Activated T-cell treated with anti-CD3 and anti-CD28 coated beads, Interleukin-2, amount 50 U/mL, for 24 hours (primary cell): ENCODE measurements around the gene CCDC102B.
"Not testable (repeated sequence)": the region's sequence is repeated elsewhere in the genome, so short reads cannot be mapped to it uniquely, and the experiment has no call there.

Experiments
- DNase-seq: peaks from one replicate; pipeline ENCODE4 v3.0.0-alpha.2; 2020
- H3K27ac Mint-ChIP-seq: 2 replicates; pipeline ENCODE4 v1.8.0; 2020; ENCODE audit warnings: mild to moderate bottlenecking, mixed read lengths
- H3K27me3 Mint-ChIP-seq: 2 replicates; pipeline ENCODE4 v1.8.0; 2020; ENCODE audit warnings: mixed read lengths
- H3K36me3 Mint-ChIP-seq: 2 replicates; pipeline ENCODE4 v1.8.0; 2020; ENCODE audit warnings: low read depth, mixed read lengths
- H3K4me1 Mint-ChIP-seq: 2 replicates; pipeline ENCODE4 v1.8.0; 2020; ENCODE audit warnings: low read depth, mixed read lengths
- H3K4me3 Mint-ChIP-seq: 2 replicates; pipeline ENCODE4 v1.8.0; 2020; ENCODE audit warnings: mild to moderate bottlenecking, moderate library complexity, mixed read lengths
- H3K9me3 Mint-ChIP-seq: 2 replicates; pipeline ENCODE4 v1.8.0; 2020; ENCODE audit warnings: mixed read lengths

Gene CCDC102B

DNA sequence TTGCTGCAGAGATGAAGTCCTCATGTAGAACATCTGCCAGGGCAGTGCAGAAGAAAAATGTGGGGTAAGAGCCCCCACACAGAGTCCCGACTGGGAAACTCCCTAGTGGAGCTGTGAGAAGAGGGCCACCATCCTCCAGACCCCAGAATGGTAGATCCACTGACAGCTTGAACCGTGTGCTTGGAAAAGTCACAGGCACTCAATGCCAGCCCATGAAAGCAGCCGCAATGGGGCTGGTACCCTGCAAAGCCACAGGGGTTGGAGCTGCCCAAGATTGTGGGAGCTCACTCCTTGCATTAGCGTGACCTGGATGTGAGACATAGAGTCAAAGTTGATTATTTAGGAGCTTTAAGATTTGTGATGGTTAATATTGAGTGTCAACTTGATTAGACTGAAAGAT lies 197.8 kb downstream of the CCDC102B start:
- Mint-ChIP-seq H3K4me3 (no peak overlapping the region), H3K9me3 (no peaks in the 10 kb centered on the region), H3K4me1 (peaks cover 9% of the 10 kb centered on the region), H3K36me3 (no peaks in the 10 kb centered on the region), H3K27ac (no peak overlapping the region), H3K27me3 (no peaks in the 10 kb centered on the region)
- no peak for DNase-seq

DNA sequence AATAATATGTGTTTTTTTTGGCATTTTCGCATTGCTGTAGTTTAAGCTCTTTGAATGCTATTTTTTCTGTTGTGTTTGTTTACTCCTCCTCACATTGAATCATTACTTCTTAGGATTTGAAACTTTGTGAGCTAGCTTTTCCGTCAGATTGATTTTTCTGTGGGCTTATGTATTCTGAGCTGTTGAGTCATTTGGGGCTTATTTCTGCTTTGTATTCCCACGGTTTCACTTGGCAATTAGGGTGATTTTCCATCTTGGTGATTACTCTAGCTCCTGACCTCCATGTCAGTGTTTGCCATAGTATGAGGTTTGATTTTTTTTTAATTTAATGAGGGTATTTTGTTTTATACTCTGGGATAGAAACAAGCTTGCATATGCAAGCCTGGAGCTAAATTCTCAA lies 200.0 kb downstream of the CCDC102B start:
- Mint-ChIP-seq H3K4me1 (peaks cover 5% of the 10 kb centered on the region), H3K36me3 (no peaks in the 10 kb centered on the region), H3K9me3 (no peaks in the 10 kb centered on the region), H3K27ac (no peak overlapping the region), H3K27me3 (no peaks in the 10 kb centered on the region), H3K4me3 (no peak overlapping the region)
- no peak for DNase-seq

DNA sequence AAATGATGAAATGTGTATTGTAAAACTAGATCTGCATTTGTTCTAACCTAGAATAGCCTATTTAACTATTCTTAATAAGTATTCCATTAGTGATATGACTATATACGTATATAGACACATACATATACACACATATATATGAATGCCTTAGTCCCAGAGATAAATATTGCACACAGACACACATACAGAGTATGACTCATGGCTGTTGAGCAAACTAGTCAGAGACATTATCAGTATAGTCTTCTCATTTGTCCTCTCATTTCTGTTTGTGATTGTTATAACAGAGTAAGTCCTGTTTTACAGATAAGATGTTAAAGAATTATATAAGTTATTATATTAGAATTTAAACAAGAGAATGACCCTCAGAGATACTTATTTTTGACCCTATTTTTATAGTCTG lies 202.5 kb downstream of the CCDC102B start:
- DNase-seq = no peak
- H3K4me3 Mint-ChIP-seq = no peak overlapping the region
- H3K9me3 Mint-ChIP-seq = no peaks in the 10 kb centered on the region
- no peak overlapping the region for H3K27ac Mint-ChIP-seq
- no peaks in the 10 kb centered on the region for H3K36me3 Mint-ChIP-seq
- H3K27me3 Mint-ChIP-seq = no peaks in the 10 kb centered on the region
- peaks cover 2% of the 10 kb centered on the region for H3K4me1 Mint-ChIP-seq

DNA sequence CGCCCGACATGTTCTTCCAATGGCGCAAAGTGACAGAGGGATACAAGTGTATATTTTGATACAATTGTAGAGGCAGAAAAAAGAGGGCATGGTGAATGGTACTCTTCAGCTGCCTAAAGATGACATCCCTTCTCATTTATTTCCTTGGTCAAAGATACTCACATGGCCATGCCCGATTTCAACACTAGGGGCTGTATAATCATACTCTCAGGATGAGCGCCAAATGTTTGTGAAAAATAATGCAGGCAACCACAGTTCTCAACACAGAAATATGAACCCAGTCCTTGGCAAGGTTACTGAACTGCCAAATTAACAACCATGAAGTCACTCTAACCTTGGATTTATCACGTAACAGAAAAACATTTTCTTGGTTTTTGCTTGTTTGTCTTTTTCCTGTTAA lies 204.4 kb downstream of the CCDC102B start:
- H3K27ac Mint-ChIP-seq = no peak overlapping the region
- no peaks in the 10 kb centered on the region for H3K36me3 Mint-ChIP-seq
- H3K9me3 Mint-ChIP-seq = no peaks in the 10 kb centered on the region
- peaks cover 2% of the 10 kb centered on the region for H3K4me1 Mint-ChIP-seq
- DNase-seq = no peak
- H3K27me3 Mint-ChIP-seq = no peaks in the 10 kb centered on the region
- no peak overlapping the region for H3K4me3 Mint-ChIP-seq

DNA sequence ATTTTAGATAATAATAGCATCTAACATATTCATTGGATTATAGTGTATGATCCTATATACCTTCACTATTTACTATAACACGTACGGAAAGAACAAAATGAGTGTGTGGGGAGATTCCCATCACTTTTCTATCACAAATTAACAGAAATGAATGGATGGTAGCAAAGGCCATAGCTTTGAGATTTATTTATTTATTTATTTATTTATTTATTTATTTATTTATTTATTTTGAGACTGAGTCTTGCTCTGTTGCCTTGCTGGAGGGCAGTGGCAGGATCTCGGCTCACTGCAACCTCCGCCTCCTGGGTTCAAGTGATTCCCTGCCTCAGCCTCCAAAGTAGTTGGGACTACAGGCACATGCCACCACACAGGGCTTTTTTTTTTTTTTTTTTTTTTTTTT lies 208.3 kb downstream of the CCDC102B start:
- not testable (repeated sequence) for H3K27me3 Mint-ChIP-seq, H3K9me3 Mint-ChIP-seq, H3K36me3 Mint-ChIP-seq, H3K4me3 Mint-ChIP-seq, H3K4me1 Mint-ChIP-seq, H3K27ac Mint-ChIP-seq, DNase-seq

DNA sequence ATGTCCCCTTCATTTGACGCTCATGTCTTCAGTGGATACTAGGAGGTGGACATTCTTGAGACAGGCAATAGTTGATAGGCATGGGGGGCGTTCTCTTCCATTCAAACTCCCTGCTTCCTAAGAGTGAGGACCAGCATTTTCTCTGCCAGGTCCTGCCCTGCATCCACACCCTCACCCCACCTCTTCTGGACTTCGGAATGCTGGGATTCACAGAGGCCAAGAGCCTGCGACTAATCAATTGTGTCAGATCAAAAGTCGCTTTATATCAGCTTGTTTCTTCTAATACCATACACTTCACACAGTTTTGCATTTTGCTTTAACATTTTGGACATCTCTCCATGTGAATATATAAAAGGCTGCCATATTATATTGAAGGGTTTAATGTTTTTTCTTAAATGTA lies 210.7 kb downstream of the CCDC102B start:
- Mint-ChIP-seq H3K36me3 (no peaks in the 10 kb centered on the region), H3K27ac (no peak overlapping the region), H3K9me3 (no peaks in the 10 kb centered on the region), H3K27me3 (no peaks in the 10 kb centered on the region), H3K4me3 (no peak overlapping the region), H3K4me1 (no peaks in the 10 kb centered on the region)
- no peak for DNase-seq

DNA sequence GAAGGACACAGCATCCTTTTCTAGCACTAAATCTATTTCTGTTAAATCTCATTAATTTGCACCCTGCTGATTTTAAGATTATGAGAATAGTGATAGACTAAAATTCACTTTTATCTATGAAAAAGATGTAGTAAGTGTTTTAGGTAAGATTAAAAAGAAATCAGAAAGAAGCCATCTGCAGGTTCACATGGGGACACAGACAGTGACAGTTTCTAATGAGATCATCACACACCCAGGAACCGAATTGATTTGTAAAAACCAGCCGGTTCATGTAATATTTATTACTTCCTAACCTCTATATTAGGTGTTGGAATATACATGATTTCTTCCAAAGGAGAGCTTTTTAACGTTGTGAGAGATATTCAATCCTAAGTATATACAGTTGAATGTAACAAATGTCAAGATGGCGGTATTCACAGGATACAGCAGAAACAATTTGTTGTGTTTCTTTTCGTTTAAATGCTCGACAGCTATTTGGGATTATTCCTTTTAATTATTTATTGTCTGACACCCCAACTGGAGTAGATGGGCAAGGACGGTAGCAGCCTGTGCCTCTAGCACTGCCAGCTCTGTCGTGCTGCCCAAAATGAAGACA lies 223.4 kb downstream of the CCDC102B start:
- Mint-ChIP-seq H3K4me1 (no peaks in the 10 kb centered on the region), H3K9me3 (no peaks in the 10 kb centered on the region), H3K4me3 (no peak overlapping the region), H3K36me3 (no peaks in the 10 kb centered on the region), H3K27me3 (no peaks in the 10 kb centered on the region), H3K27ac (no peak overlapping the region)
- no peak for DNase-seq

DNA sequence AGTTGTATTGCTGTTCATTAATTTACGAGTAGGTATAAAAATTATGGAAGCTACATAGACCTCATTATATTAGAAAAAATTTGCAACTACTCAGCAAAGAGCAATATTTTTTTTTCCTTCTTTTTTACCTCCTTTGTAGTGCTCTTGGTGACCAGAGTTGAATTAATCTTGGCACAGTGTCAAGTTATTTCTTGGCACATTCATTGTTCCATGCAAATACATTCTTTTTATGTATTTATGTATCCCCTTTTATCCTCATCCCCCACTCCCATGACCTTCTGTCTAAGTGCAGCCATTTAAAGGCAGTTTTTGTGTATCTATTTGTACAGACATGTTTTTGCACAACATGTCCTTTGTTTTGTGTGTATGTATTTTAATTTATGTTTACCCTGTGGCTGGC lies 224.5 kb downstream of the CCDC102B start:
- no peaks in the 10 kb centered on the region for H3K27me3 Mint-ChIP-seq
- no peaks in the 10 kb centered on the region for H3K4me1 Mint-ChIP-seq
- H3K4me3 Mint-ChIP-seq = no peak overlapping the region
- H3K27ac Mint-ChIP-seq = no peak overlapping the region
- no peaks in the 10 kb centered on the region for H3K36me3 Mint-ChIP-seq
- DNase-seq = no peak
- H3K9me3 Mint-ChIP-seq = no peaks in the 10 kb centered on the region

DNA sequence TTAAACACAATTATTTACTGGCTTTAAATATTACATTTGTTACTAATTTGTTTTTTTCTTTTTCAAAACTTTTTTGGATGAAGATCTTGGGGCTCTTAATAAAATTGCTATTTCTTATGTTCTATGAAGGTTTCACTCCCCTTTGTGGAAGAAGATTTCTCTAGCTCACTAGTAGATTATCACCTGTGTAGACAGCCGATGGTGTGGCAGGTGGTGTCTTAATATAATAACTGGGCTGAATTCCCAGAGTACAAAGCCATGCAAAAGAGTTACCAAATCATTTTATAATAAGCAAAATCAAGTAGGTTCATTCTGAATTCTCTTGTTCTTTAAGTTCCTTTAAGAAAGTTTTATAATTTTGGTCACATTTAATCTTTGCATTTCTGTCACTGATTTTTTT lies 233.7 kb downstream of the CCDC102B start:
- Mint-ChIP-seq H3K27me3 (no peaks in the 10 kb centered on the region), H3K9me3 (no peaks in the 10 kb centered on the region), H3K27ac (no peak overlapping the region), H3K4me1 (no peaks in the 10 kb centered on the region), H3K36me3 (no peaks in the 10 kb centered on the region), H3K4me3 (no peak overlapping the region)
- no peak for DNase-seq

DNA sequence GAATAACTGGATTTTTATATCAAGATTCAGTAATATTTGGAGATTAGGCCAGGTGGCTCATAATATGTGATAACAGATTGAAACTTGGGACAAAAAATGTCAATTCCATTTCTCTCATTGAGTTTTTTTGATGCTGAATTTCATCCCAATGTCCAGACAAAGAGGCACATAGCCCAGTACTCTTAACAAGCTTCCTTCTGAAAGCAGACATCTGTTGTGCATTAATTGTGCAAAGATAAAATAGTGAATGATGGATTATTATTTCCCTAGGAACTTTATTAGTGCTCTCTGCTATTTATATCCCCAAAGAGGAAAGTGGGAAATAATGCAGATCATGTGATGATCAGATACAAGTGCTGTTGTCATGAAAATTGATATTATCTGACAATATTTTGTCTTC lies 234.1 kb downstream of the CCDC102B start:
- no peak overlapping the region for H3K27ac Mint-ChIP-seq
- no peak for DNase-seq
- H3K9me3 Mint-ChIP-seq = no peaks in the 10 kb centered on the region
- no peaks in the 10 kb centered on the region for H3K36me3 Mint-ChIP-seq
- no peak overlapping the region for H3K4me3 Mint-ChIP-seq
- no peaks in the 10 kb centered on the region for H3K27me3 Mint-ChIP-seq
- H3K4me1 Mint-ChIP-seq = no peaks in the 10 kb centered on the region

DNA sequence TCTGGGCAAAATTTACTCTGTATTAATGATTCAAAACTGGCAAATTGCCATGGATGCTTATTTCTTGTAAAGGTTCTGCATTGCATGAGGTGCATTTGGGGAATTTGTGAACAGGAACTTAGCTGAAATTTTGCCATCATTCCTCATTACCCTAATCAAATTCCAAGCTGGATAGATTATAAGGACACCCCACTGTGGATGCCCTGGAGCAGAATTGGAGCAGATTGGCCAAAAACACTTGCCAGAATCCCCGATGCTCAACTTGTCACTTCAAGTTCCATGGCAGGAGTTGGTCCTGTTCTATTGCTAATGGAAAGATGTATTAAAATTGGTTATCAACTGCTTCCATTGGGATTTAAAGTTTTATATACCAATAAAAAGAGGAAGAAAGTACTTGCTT lies 237.9 kb downstream of the CCDC102B start:
- Mint-ChIP-seq H3K27me3 (no peaks in the 10 kb centered on the region), H3K4me3 (no peak overlapping the region), H3K36me3 (no peaks in the 10 kb centered on the region), H3K27ac (no peak overlapping the region), H3K4me1 (no peaks in the 10 kb centered on the region), H3K9me3 (no peaks in the 10 kb centered on the region)
- no peak for DNase-seq

DNA sequence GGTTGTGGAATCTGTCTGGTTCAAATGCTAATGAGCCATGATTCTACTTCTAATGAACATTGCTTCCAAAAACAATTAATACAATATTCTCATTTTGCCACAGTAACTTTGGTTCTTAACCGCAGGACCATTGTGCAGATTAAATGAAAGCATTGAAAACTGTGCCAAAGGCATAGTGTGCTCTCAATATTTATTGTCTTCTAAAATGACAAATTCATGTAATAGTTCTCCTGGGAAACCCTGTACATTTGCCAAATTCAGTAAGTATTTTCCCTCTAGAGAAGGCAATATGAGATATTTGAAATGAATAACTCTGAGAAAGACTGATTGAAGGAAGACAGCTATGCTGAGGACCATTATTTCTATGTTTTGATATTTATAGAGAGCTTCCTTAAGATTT lies 246.3 kb downstream of the CCDC102B start:
- no peak overlapping the region for H3K4me3 Mint-ChIP-seq
- no peak for DNase-seq
- H3K9me3 Mint-ChIP-seq = no peaks in the 10 kb centered on the region
- no peaks in the 10 kb centered on the region for H3K4me1 Mint-ChIP-seq
- no peaks in the 10 kb centered on the region for H3K36me3 Mint-ChIP-seq
- H3K27me3 Mint-ChIP-seq = no peaks in the 10 kb centered on the region
- H3K27ac Mint-ChIP-seq = no peak overlapping the region

DNA sequence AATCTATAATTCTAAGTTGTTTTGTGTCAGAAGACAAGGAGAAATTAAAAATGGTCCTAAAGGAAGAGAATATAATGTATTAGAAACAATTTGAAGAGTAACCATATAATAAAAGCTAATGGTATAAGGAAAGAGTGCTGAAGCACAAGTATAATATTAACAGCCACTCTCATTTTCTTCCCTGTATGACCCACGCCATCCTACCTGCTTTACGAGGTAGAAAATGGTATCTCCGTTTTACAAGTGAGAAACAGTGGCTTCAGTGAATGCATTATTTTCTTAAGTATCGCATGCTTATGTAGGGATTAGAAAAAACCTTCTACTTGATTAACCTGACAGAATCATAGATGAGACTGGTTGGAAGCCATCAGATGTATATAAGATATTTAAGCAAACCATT lies 266.2 kb downstream of the CCDC102B start:
- no peak for DNase-seq
- Mint-ChIP-seq H3K27ac (no peak overlapping the region), H3K4me1 (no peaks in the 10 kb centered on the region), H3K36me3 (no peaks in the 10 kb centered on the region), H3K9me3 (peaks cover under 1% of the 10 kb centered on the region), H3K4me3 (no peak overlapping the region), H3K27me3 (no peaks in the 10 kb centered on the region)

DNA sequence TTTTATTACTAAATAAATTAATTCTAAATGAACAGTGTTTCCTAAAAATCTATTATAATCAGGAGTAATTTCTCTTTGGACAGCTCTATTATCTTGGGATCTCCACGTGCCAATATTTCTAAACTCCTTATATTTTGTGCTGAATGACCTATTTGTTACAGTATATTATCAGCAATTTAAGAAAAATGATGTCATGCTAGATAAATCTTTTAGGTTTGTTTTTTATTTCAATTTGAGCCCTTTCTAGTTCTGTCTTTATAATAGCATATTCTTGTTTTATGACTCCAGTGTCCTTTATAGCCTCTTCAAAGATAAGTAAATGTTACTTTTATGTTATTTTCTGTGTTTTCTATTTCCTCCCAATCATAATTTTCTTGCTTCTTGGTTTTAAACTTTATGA lies 269.2 kb downstream of the CCDC102B start:
- no peaks in the 10 kb centered on the region for H3K27me3 Mint-ChIP-seq
- H3K36me3 Mint-ChIP-seq = no peaks in the 10 kb centered on the region
- H3K4me1 Mint-ChIP-seq = no peaks in the 10 kb centered on the region
- no peaks in the 10 kb centered on the region for H3K9me3 Mint-ChIP-seq
- H3K4me3 Mint-ChIP-seq = no peak overlapping the region
- no peak overlapping the region for H3K27ac Mint-ChIP-seq
- no peak for DNase-seq

DNA sequence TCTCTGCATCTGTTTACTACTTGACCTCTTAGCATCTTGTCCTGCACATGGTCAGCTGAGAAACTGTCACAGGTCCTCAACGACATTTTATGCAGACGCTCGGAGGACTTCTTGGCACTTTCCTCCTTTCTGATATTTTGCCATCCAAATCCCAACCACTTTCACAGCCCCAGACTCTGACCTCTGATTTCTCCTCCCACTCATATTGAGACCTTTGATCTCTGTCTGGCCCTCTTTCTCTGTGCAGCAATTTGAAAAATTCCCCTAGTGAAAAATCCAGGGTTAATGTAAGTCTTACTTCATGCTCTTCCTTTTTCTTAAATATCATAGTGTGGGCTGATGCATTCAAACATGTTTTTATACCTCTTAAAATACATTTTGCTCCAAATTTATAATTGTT lies 273.8 kb downstream of the CCDC102B start:
- DNase-seq = no peak
- Mint-ChIP-seq H3K4me3 (no peak overlapping the region), H3K27ac (no peak overlapping the region), H3K27me3 (no peaks in the 10 kb centered on the region), H3K36me3 (no peaks in the 10 kb centered on the region), H3K4me1 (no peaks in the 10 kb centered on the region), H3K9me3 (no peaks in the 10 kb centered on the region)

DNA sequence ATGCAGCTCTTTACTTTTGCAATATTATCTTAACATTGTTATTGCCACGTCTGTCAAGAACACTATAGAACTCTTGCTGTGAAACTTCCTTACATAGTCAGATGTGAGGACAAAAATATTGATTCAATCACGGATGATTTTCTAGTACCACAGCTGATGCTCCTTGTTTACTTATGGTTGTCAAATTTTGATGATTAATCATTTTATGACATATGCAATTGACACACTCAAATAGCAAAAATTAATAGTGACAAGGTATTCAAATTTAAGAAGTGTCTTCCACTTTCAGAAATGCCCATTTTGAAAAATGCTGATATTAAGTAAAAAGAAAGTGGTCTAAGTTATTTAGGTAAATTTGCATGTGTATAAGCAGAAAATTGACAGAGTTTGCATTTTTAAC lies 284.0 kb downstream of the CCDC102B start:
- H3K27me3 Mint-ChIP-seq = no peaks in the 10 kb centered on the region
- H3K36me3 Mint-ChIP-seq = no peaks in the 10 kb centered on the region

More for the DNA sequence above, 284.0 kb downstream of the CCDC102B start:
- H3K27ac Mint-ChIP-seq = no peak overlapping the region
- no peaks in the 10 kb centered on the region for H3K4me1 Mint-ChIP-seq
- no peaks in the 10 kb centered on the region for H3K9me3 Mint-ChIP-seq
- no peak overlapping the region for H3K4me3 Mint-ChIP-seq
- DNase-seq = no peak
